OCI-LY1 (cell line): ENCODE measurements around the gene THEM5.

Source experiments
- H2AFZ ChIP-seq: fragments of 200-600 bp; sonication (generic), shearing (Covaris generic); 2 replicates; pipeline ENCODE4 v1.6.0; 2014; ENCODE audit warnings: antibody characterized with exemption, mild to moderate bottlenecking, low read length
- H3F3A ChIP-seq: fragments of 200-600 bp; sonication (generic), shearing (Covaris generic); 2 replicates; pipeline ENCODE4 v1.6.0; 2014; ENCODE audit warnings: mild to moderate bottlenecking, antibody characterized with exemption, low read length, moderate library complexity; ENCODE audit not compliant: insufficient read depth
- H3K27ac ChIP-seq: fragments of 200-600 bp; sonication (generic); 2 replicates; pipeline ENCODE4 v1.5.1; 2014; ENCODE audit warnings: low read length, mixed run types, mild to moderate bottlenecking, low read depth; ENCODE audit not compliant: poor library complexity, severe bottlenecking
- H3K27me3 ChIP-seq: fragments of 200-600 bp; sonication (generic); 2 replicates; pipeline ENCODE4 v1.6.0; 2014; ENCODE audit warnings: antibody characterized with exemption, mild to moderate bottlenecking, low read length, moderate library complexity; ENCODE audit not compliant: insufficient read depth
- H3K36me3 ChIP-seq: fragments of 200-600 bp; sonication (generic); 2 replicates; pipeline ENCODE4 v1.6.1; 2014; ENCODE audit warnings: mild to moderate bottlenecking, antibody characterized with exemption, low read length, moderate library complexity, mixed read lengths; ENCODE audit not compliant: insufficient read depth
- H3K4me1 ChIP-seq: fragments of 200-600 bp; sonication (generic); 2 replicates; pipeline ENCODE4 v1.5.1; 2014; ENCODE audit warnings: mild to moderate bottlenecking, low read length, moderate library complexity; ENCODE audit not compliant: insufficient read depth, severe bottlenecking
- H3K4me2 ChIP-seq: fragments of 200-600 bp; sonication (generic), shearing (Covaris generic); 2 replicates; pipeline ENCODE4 v1.6.1; 2014; ENCODE audit warnings: low read length
- H3K4me3 ChIP-seq: fragments of 200-600 bp; sonication (generic); 2 replicates; pipeline ENCODE4 v1.5.1; 2014; ENCODE audit warnings: low read length, low read depth, mild to moderate bottlenecking, mixed read lengths; ENCODE audit not compliant: poor library complexity, severe bottlenecking
- H3K79me2 ChIP-seq: fragments of 200-600 bp; shearing (Covaris generic); 2 replicates; pipeline ENCODE4 v1.6.1; 2016; ENCODE audit warnings: mixed run types, low read length, mixed read lengths; ENCODE audit not compliant: insufficient read depth
- H3K9ac ChIP-seq: fragments of 200-600 bp; sonication (generic), shearing (Covaris generic); 2 replicates; pipeline ENCODE4 v1.6.1; 2014; ENCODE audit warnings: mild to moderate bottlenecking, low read length, mixed read lengths
- H3K9me2 ChIP-seq: fragments of 200-600 bp; sonication (generic), shearing (Covaris generic); 2 replicates; pipeline ENCODE4 v1.6.1; 2014; ENCODE audit warnings: low read depth, mild to moderate bottlenecking, low read length, mixed read lengths
- H3K9me3 ChIP-seq: fragments of 200-600 bp; shearing (Covaris generic); 2 replicates; pipeline ENCODE4 v1.6.1; 2014; ENCODE audit warnings: low read length, mixed read lengths
- H4K20me1 ChIP-seq: fragments of 200-600 bp; sonication (generic), shearing (Covaris generic); 2 replicates; pipeline ENCODE4 v1.6.0; 2016; ENCODE audit warnings: mild to moderate bottlenecking, low read length; ENCODE audit not compliant: insufficient read depth
- CTCF ChIP-seq: fragments of 200-600 bp; sonication (generic), shearing (Covaris generic); IDR thresholded peaks from 2 replicates; pipeline ENCODE4 v1.5.1; 2017; ENCODE audit warnings: mild to moderate bottlenecking, antibody characterized with exemption, low read length, moderate library complexity, mixed read lengths
- EZH2 ChIP-seq: fragments of 200-600 bp; sonication (generic), shearing (Covaris generic); IDR thresholded peaks from 2 replicates; pipeline ENCODE4 v1.8.0; 2017; ENCODE audit warnings: borderline replicate concordance, mixed run types, mild to moderate bottlenecking, antibody characterized with exemption, low read length, moderate library complexity, mixed read lengths

The THEM5 gene

GRCh38 chr1:151860504-151861187 is 7.1 kb upstream of the THEM5 start:
- no peaks in the 10 kb centered on the region for H3K9me3 ChIP-seq
- no peaks in the 10 kb centered on the region for H3K36me3 ChIP-seq
- H3K9ac ChIP-seq: no peak overlapping the region
- H2AFZ ChIP-seq: no peak overlapping the region
- no peak overlapping the region for H3K4me2 ChIP-seq
- peaks cover 6% of the 10 kb centered on the region; the same call in 1 of the 2 replicates for H3K27me3 ChIP-seq
- no peak overlapping the region for H3K4me3 ChIP-seq
- H3K9me2 ChIP-seq: no peaks in the 10 kb centered on the region
- TF ChIP-seq EZH2 (no peak), CTCF (no peak)
- no peaks in the 10 kb centered on the region for H3K4me1 ChIP-seq
- H3K27ac ChIP-seq: no peak overlapping the region
- H3K79me2 ChIP-seq: no peaks in the 10 kb centered on the region
- no peaks in the 10 kb centered on the region for H4K20me1 ChIP-seq
- no peaks in the 10 kb centered on the region for H3F3A ChIP-seq

- H3K4me1 ChIP-seq: no peaks in the 10 kb centered on the region
- H3K4me3 ChIP-seq: no peak overlapping the region
- no peaks in the 10 kb centered on the region for H4K20me1 ChIP-seq
- no peak overlapping the region for H3K4me2 ChIP-seq
- H3K27ac ChIP-seq: no peak overlapping the region
- no peak overlapping the region for H2AFZ ChIP-seq
- H3K79me2 ChIP-seq: no peaks in the 10 kb centered on the region
- H3K9me3 ChIP-seq: no peaks in the 10 kb centered on the region
- H3K9me2 ChIP-seq: no peaks in the 10 kb centered on the region
- peaks cover 6% of the 10 kb centered on the region; the same call in 1 of the 2 replicates for H3K27me3 ChIP-seq
- TF ChIP-seq CTCF: no peak
- no peak for TF ChIP-seq EZH2
- no peaks in the 10 kb centered on the region for H3K36me3 ChIP-seq
- H3F3A ChIP-seq: no peaks in the 10 kb centered on the region
- no peak overlapping the region for H3K9ac ChIP-seq
Observed at GRCh38 chr1:151859891-151860293, 6.4 kb upstream of the THEM5 start.

GRCh38 chr1:151858886-151859665 is 5.6 kb upstream of the THEM5 start:
- Histone ChIP-seq H2AFZ (no peak overlapping the region), H3K36me3 (no peaks in the 10 kb centered on the region), H3K9me2 (no peaks in the 10 kb centered on the region), H4K20me1 (no peaks in the 10 kb centered on the region), H3K4me1 (no peaks in the 10 kb centered on the region), H3K27ac (no peak overlapping the region), H3K4me3 (no peak overlapping the region), H3F3A (no peaks in the 10 kb centered on the region), H3K9me3 (no peaks in the 10 kb centered on the region), H3K9ac (no peak overlapping the region), H3K27me3 (peaks cover 6% of the 10 kb centered on the region; the same call in 1 of the 2 replicates), H3K79me2 (no peaks in the 10 kb centered on the region), H3K4me2 (no peak overlapping the region)
- TF ChIP-seq EZH2 (no peak), CTCF (no peak)
